MM.1S (cell line): Measurements from ENCODE around the gene CCDC196.

Source experiments
- DNase-seq: peaks from one replicate; pipeline ENCODE4 v3.0.0-alpha.2; 2015
- H2AFZ ChIP-seq: fragments of 300-600 bp; sonication (generic); 2 replicates; pipeline ENCODE4 v1.6.0; 2016; ENCODE audit warnings: antibody characterized with exemption, low read length
- H3F3A ChIP-seq: fragments of 300-600 bp; sonication (generic); 2 replicates; pipeline ENCODE4 v1.6.1; 2016; ENCODE audit warnings: mild to moderate bottlenecking, antibody characterized with exemption, low read length, moderate library complexity, mixed read lengths; ENCODE audit not compliant: insufficient read depth
- H3K27ac ChIP-seq: fragments of 300-600 bp; sonication (generic); 2 replicates; pipeline ENCODE4 v1.5.1; 2016; ENCODE audit warnings: mild to moderate bottlenecking, low read length
- H3K27me3 ChIP-seq: fragments of 300-600 bp; sonication (generic); replicated peaks from 2 replicates; pipeline ENCODE4 v1.6.0; 2016; ENCODE audit warnings: low read length; ENCODE audit not compliant: insufficient read depth
- H3K36me3 ChIP-seq: fragments of 300-600 bp; sonication (generic); replicated peaks from 2 replicates; pipeline ENCODE4 v1.6.1; 2016; ENCODE audit warnings: mild to moderate bottlenecking, low read length, mixed read lengths; ENCODE audit not compliant: insufficient read depth
- H3K4me1 ChIP-seq: fragments of 300-600 bp; sonication (generic); 2 replicates; pipeline ENCODE4 v1.6.1; 2016; ENCODE audit warnings: low read length, mixed read lengths
- H3K4me2 ChIP-seq: fragments of 300-600 bp; sonication (generic); 2 replicates; pipeline ENCODE4 v1.6.0; 2016; ENCODE audit warnings: low read depth, low read length
- H3K4me3 ChIP-seq: fragments of 300-600 bp; sonication (generic); 2 replicates; pipeline ENCODE4 v1.5.1; 2016; ENCODE audit warnings: low read length, mixed read lengths
- H3K79me2 ChIP-seq: fragments of 300-600 bp; sonication (generic); 2 replicates; pipeline ENCODE4 v1.6.1; 2016; ENCODE audit warnings: mixed run types, low read length, mixed read lengths
- H3K9ac ChIP-seq: fragments of 300-600 bp; sonication (generic); 2 replicates; pipeline ENCODE4 v1.6.1; 2016; ENCODE audit warnings: low read length, mixed read lengths
- H3K9me2 ChIP-seq: fragments of 300-600 bp; sonication (generic); replicated peaks from 2 replicates; pipeline ENCODE4 v1.6.1; 2016; ENCODE audit warnings: mild to moderate bottlenecking, low read length, mixed read lengths; ENCODE audit not compliant: insufficient read depth
- H3K9me3 ChIP-seq: fragments of 300-600 bp; sonication (generic); replicated peaks from 2 replicates; pipeline ENCODE4 v1.6.1; 2016; ENCODE audit warnings: mild to moderate bottlenecking, low read length, mixed read lengths; ENCODE audit not compliant: insufficient read depth
- H4K20me1 ChIP-seq: fragments of 300-600 bp; sonication (generic); 2 replicates; pipeline ENCODE4 v1.6.1; 2016; ENCODE audit warnings: mild to moderate bottlenecking, low read length, moderate library complexity, mixed read lengths; ENCODE audit not compliant: insufficient read depth
- EZH2 ChIP-seq: fragments of 300-600 bp; sonication (generic); optimal IDR thresholded peaks from 2 replicates; pipeline ENCODE3; 2017; ENCODE audit warnings: low read depth, mild to moderate bottlenecking, antibody characterized with exemption, low read length, mixed read lengths
- EZH2phosphoT487 ChIP-seq: fragments of 300-600 bp; sonication (generic); IDR thresholded peaks from 2 replicates; pipeline ENCODE4 v1.6.1; 2018; ENCODE audit warnings: antibody characterized with exemption, low read length
- TF ChIP-seq, protein P1 (sequence below): fragments of 300-600 bp; sonication (generic); IDR thresholded peaks from 2 replicates; pipeline ENCODE4 v1.5.1; 2016; ENCODE audit warnings: antibody characterized with exemption, low read length, mixed read lengths

CCDC196 gene

DNA sequence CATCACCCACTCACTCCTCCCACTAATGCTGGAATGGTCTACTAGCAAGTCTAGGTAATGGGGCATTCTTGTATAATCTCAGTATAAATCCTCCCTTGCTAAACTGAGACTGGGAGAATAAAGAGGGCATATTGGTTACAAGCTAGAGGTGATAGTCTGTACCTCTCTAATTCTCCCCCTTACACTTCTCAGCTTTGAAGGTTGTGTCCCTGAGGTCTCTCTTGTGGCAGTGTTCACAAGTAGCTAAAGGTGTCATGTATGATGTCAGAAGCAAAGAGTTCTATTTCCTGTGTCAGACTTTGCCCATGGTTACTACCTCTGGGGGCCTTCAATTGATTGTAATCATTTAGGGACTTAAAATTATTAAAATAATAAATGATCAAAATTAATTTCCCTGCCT, 26.6 kb upstream of the CCDC196 start:
- Histone ChIP-seq H3K27me3 (no peaks in the 10 kb centered on the region), H4K20me1 (no peaks in the 10 kb centered on the region), H3K4me1 (no peaks in the 10 kb centered on the region), H3K4me2 (no peak overlapping the region), H3F3A (no peaks in the 10 kb centered on the region), H3K36me3 (no peaks in the 10 kb centered on the region), H3K9me2 (no peaks in the 10 kb centered on the region), H3K27ac (no peak overlapping the region), H3K9ac (no peak overlapping the region), H2AFZ (no peak overlapping the region), H3K9me3 (no peaks in the 10 kb centered on the region), H3K4me3 (no peak overlapping the region), H3K79me2 (no peaks in the 10 kb centered on the region)
- no peak for TF ChIP-seq EZH2
- TF ChIP-seq, protein P1, sequence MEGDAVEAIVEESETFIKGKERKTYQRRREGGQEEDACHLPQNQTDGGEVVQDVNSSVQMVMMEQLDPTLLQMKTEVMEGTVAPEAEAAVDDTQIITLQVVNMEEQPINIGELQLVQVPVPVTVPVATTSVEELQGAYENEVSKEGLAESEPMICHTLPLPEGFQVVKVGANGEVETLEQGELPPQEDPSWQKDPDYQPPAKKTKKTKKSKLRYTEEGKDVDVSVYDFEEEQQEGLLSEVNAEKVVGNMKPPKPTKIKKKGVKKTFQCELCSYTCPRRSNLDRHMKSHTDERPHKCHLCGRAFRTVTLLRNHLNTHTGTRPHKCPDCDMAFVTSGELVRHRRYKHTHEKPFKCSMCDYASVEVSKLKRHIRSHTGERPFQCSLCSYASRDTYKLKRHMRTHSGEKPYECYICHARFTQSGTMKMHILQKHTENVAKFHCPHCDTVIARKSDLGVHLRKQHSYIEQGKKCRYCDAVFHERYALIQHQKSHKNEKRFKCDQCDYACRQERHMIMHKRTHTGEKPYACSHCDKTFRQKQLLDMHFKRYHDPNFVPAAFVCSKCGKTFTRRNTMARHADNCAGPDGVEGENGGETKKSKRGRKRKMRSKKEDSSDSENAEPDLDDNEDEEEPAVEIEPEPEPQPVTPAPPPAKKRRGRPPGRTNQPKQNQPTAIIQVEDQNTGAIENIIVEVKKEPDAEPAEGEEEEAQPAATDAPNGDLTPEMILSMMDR, result no peak
- TF ChIP-seq EZH2phosphoT487, result no peak
- DNase-seq, result no peak

DNA sequence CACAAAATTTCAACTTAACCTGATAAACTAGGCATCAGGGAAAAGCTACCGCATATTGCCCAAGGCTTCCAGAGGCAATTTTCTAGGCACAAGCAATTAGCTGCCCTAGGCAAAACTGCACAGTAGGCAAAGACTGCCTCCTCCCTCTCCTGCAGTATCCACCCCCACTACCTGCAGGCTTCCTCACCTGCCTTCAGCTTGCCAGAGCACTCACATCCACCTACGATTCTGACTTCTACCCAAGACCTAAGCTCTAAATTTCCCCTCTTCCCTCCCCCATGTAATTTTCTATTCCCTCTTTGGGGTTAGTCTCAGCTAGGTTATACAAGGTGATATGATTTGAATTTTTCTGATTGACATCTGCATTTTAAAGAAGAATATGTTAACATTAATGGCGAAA, 21.9 kb upstream of the CCDC196 start:
- no peak for TF ChIP-seq EZH2phosphoT487
- TF ChIP-seq EZH2, result no peak
- TF ChIP-seq, protein P1, result no peak
- Histone ChIP-seq H3K9ac (no peak overlapping the region), H3K9me3 (no peaks in the 10 kb centered on the region), H3K27me3 (no peaks in the 10 kb centered on the region), H3K9me2 (no peaks in the 10 kb centered on the region), H3K27ac (no peak overlapping the region), H3K36me3 (no peaks in the 10 kb centered on the region), H2AFZ (no peak overlapping the region), H3K4me1 (no peaks in the 10 kb centered on the region), H4K20me1 (no peaks in the 10 kb centered on the region), H3K79me2 (no peaks in the 10 kb centered on the region), H3K4me2 (no peak overlapping the region), H3F3A (no peaks in the 10 kb centered on the region), H3K4me3 (no peak overlapping the region)
- DNase-seq, result no peak

DNA sequence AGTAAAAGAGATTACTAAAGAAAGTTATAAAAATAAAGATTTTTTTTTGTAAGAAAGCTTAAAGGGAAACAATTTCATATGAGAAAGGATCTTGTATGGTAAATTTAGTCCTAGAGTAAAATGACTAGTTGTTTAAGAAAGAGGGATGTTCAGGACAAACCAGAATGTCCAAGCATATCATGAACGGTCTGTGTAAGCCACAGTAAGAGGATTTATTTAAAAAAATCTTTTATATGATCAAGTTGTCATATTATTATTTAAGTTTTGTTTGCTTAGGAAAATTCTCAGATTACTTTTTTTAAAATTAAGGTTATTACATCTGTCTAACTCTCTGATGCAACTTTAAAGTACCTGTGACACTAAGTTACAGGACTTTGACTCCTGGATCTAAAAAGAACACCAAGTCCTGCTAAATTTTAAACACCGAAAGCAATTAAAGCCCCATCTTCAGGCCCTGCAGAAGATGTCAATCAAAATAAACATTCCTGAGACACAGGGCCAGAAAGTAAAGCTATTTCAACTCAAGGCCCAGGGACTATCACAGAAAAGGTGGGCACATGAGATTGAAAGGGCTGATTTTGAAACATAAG, 17.3 kb upstream of the CCDC196 start:
- Histone ChIP-seq H3K4me3 (no peak overlapping the region), H3K9me3 (no peaks in the 10 kb centered on the region), H2AFZ (no peak overlapping the region), H3K36me3 (no peaks in the 10 kb centered on the region), H3F3A (no peaks in the 10 kb centered on the region), H3K27me3 (no peaks in the 10 kb centered on the region), H3K4me2 (no peak overlapping the region), H3K79me2 (no peaks in the 10 kb centered on the region), H4K20me1 (no peaks in the 10 kb centered on the region), H3K27ac (no peak overlapping the region), H3K9ac (no peak overlapping the region), H3K9me2 (no peaks in the 10 kb centered on the region), H3K4me1 (no peaks in the 10 kb centered on the region)
- TF ChIP-seq, protein P1, result no peak
- TF ChIP-seq EZH2phosphoT487 (no peak), EZH2 (no peak)
- DNase-seq, result no peak
